ENCODE results near the gene ABCC12.
A peak's percentile ranks its signal among the peaks of the same experiment; 100 is the strongest.

ABCC12 gene

DNA sequence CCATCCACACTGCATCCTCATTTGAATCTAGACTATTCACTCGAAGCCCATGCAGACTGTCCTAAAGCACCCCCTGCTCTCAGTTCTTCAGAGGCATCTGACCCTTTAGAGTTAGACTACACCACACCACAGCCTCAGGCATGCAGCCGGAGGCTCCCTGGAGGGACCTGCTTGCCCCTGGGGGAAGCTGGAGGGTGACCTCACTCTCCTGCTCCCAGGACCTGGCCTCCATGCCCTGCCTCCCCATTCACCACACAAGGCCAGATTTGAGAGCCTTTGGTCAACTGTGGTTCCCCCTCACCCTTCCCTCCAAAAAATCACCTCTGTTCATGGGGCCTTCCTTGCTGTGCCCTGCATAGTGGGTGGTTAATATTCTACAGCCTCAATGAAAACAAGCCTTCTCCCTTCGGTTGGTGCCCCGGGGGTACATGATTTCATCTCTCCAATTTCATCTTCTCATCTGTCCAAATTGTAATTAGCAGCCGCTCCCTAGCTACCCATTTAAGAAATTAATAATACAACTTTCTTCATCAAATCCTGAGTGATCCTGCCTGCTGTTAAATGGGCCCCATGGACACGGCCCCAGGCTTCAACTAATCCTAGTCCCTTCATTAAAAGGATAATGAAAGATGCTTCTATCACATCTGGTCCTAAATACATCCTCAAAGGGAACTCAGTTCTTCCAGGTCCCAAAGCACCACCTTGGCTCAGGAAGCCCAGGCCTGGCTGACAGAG lies 24.4 kb downstream of the ABCC12 start:
- no peak for DNase-seq

DNA sequence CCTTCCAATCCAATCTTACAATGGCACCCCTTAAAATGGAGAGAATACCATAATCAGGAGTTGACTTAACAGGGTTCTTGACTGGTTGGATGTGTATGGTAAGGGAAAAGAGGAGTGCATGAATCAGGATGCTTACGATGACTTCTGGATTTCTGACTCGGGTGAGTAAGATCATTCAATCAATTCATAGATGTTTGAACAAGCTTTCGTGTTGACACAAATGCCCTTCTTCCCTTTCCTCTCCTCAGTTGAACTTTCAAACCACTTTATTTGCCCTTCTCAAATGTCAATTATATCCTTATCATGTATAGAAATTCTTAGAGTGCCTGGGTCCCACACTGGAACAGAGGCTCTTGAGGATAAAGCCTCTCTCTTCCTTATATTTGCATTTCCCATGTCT lies 25.9 kb downstream of the ABCC12 start:
- no peak for DNase-seq

DNA sequence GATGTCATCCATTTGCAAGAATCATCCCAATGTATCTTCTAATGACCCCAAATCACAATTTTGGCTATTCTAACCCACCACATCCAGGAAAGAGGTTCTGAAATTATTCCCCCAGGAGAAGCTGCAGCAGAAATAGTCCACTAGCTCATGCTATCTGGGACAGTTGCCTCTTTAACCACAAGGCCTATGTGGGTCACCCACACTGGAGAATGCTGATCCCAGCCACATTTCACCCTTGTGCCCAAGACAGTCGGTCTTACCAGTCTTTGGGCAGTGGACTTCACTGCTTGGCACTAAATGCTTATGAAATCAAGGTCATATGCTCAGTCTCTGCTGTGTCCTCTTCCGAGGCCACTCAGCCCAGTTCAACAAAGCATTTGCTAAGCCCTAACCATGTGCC lies 27.0 kb downstream of the ABCC12 start:
- no peak for DNase-seq

DNA sequence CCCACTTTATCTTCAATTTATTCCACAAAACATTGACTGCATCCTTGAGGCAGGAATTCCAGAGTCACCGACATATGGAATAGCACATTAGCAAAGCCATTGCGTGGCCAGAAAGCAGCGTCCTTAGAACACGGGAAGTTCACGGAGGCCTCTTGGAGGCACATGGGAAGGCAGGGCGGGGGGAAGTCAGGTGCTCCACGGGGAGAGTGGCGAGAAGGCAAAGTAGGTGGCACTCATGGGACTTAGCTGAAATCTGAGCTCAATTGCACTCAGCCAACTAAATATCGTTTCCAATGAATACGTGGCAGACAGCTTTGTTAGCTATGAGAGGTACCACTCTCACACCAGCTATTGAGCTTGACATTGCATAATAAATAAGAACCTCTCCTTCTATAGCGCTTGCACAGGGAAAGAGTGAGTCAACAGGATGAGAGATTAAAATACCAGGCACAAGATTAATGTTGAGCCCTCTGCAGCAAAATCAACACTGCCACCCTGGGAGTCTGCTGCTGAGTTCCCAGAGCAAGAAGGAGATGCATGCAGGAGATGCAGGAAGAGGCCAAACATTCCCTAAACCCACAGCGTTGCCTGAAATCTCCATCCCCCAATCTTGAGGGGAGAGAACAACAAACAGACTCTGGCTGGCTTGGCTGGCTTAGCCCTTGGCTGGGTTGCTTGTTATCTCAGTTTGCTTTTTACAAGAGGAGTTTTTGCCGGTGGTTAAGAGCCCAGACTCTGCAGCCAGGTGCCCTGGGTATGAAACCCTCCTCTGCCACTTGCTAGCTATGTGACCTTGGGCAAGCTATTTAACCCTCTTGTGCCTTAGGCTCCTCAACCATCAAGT lies 28.8 kb downstream of the ABCC12 start:
- DNase-seq = no peak

DNA sequence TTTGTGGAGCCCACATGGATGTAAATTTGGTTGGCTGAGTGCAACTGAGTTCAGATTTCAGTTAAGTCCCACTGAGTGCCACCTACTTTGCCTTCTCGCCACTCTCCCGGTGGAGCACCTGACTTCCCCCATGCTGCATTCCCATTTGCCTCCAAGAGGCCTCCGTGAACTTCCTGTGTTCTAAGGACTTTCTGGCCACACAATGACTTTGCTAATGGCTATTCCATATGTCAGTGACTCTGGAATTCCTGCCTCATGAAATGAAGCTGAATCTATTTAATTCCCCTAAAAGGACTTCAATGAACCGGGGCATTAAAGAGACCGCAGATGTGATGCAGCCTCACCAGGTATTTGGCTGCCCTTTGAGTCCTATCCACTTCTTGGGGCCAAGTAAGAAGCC lies 29.9 kb downstream of the ABCC12 start:
- DNase-seq = no peak

DNA sequence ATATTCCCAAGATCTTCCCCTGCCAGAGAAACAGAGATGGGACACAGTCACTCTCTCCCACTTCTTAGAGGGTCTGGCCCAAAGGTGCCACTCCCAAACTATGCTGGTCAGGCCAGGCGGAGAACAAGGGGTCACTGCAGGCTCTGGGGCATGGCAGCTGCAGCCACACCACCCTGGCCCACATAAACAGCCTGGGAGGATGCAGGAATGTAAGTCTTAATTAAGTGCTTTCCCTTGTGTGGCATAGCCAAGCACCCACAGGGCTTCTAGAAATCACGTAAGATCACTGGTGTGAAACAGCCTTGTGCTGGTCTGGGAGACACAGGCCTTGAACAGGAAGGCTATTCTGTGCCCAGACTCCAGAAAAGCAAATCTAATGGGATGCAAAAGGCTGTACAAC lies 31.5 kb downstream of the ABCC12 start:
- no peak for DNase-seq

DNA sequence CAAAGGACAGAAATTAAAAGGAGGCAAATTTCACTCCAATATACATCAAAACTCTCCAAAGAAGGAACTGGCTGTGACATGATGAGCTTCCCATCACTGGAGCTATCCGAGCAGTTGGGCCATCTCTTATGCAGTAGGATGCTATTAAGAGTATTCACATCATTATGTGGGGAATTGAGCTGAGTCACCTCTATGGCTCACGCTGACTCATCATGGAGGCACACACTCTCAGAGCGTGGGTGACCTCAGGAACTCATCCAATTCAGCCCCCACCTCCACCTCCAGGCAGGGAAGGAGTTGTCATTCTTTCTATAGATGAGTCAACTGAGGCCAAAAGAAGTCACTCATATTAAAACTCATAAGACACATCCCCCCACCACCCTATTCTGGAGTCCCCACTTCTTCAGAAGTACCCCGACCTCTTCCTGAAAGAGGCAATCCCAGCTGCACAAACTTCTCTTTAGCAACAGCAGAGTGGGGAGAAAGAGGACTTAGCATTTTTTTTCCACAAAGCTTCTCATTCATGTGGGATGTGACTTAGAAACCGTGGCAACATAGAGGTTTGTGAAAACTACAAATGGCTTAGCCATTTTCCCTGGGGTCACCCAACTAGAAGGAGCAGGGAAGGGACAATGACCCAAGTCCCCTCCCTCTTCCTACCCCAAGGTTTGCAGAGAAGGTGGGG lies 32.5 kb downstream of the ABCC12 start:
- DNase-seq = no peak

DNA sequence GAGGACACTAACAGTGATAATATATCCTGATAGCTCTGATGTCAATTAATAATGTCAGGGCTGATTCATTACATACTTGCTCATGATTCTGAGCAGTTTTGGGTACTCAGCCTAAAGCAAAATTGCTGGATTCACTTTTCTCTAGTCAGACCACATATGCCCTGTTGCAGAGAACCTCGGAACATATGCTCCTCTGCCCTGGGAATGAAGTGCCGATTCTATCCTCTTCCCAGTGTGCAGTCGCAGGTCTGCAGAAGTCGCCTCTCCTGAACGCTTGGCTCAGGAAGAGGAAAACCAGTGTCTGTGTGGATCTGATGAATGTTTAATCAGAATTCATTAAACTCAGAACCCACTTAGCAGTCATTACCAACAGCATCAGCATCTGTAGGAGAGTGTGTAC lies 34.5 kb downstream of the ABCC12 start:
- no peak for DNase-seq

DNA sequence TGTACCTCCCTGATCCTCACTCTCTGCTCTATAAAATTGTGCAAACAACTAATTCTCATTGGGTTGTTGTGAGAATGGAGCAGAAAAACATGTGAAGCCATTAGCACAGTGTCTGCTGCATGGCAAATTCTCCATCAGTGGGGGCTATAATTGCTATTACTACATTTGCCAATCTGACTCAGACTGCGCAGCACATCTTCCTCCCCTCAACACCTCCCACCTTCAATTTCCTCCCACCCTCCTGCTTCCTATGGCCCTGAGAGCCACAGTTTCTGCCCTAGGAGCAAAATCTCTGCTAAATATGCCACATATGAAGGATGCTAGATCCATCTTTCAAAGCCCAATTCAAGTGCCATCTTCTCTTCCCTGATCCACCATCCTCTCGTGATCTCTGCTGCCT lies 37.0 kb downstream of the ABCC12 start:
- DNase-seq = no peak

DNA sequence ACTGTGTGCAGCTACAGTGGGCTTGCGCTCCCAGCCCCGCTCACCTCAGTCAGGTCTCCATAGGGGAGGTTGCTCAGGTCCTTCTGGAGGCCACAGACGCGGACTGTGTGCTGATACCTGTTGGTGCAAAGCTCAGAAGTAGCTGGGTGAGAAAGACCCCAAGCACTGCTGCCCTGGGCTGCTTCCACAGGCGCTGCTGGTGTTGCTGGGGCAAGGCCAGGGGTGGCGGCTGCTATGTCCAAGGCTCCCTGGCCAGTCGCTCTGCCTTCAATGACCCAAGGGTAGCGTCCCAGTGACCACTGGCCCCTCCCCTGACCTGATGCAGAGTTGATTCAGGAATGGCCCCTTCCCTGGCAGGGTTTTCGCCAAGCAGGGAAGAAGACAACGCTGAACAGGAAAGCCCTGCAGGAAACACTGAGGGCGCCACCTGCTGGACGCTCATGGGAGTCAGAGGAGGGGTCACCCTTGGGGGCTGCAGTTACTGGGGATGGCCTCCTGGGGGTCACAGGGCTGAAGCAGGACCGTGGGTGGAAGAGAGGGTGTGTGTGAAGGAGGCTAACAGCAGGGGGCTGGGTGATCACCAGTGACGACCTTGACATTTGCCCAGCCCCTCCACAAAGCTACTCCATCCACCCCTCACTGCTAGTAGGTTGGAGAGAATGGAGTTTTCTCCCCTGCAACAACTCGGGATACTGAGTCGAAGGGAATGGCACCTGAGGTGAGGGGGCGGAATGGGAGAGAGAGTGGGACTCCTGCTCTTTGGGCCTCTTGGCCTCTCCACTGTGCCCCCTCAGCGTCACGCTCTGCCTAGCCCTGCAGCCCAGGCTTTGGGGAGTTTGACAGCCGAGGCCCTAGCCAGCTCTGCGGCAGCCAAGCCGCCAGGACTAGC lies 38.3 kb downstream of the ABCC12 start:
- DNase-seq = peak; percentile 52

DNA sequence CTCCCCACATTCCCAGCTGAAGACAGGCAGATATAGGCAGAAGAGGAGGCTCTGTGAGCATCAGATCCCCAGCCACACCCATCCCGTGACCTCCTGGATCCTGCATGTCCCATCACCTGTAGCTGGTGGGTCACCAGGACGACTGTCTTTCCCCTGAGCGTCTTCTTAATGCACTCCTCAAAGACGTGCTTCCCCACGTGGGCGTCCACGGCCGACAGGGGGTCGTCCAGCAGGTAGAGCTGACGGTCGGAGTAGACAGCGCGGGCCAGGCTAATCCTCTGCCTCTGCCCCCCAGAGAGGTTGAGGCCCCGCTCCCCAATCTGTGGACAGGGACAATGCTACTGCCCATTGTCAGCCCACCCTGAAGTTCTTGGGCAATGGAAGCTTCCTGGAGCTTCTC lies 40.5 kb downstream of the ABCC12 start:
- no peak for DNase-seq

DNA sequence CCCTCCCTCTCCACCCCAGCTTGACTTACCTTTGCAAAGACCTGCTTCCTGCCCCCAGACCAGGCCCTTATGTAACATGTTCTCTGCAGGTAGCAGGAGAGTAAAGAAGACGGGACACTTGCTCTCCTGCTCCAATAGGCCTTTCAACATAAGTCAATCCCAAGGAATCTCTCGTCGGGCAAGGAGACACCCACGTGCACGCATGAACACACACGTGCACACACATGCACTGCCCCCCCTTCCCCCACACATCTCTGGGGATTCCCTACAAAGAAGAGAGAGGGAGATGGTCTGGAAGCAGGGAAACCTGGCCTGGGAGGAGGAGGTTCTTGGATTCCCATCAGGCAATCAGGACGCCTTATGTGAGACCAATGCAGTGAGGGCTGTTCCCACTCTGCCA lies 41.4 kb downstream of the ABCC12 start:
- no peak for DNase-seq

DNA sequence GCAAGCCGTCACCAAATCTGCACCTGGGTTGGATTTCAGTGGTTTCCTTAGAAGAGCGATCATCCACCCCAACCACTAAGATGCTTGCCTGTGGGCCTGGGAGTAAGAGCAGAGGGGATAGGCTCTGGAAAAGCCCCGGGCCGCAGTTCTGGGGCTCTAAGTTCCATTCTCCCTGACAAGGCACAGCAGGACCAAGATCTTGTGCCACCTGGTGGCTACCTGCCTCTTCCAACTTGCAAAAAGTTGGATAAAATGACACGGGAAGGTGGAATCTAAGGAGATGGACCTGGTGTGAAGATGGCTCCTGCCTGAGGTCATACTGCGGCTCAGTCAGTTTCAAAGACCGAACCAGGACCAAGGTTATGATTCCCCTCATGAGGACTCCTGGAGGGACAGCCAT lies 42.3 kb downstream of the ABCC12 start:
- no peak for DNase-seq

DNA sequence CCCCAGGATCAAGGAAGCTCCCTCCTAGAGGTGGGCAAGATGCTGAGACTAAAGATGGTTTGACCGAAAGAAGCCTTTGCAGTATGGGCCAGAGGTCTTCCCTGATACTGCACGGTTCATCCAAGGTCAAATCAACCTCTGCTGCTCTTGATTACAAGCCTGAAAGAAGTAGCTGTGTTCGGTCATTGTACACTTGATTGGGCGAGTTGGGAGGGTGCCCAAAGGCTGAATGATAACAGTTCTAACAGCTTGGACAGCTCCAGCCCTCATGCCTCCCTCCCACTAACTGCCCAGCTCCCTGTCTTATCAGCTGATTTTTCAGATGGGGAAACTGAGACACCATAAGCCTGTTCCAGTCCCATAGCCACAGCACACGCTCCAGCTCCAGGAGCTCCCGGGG lies 42.8 kb downstream of the ABCC12 start:
- no peak for DNase-seq

DNA sequence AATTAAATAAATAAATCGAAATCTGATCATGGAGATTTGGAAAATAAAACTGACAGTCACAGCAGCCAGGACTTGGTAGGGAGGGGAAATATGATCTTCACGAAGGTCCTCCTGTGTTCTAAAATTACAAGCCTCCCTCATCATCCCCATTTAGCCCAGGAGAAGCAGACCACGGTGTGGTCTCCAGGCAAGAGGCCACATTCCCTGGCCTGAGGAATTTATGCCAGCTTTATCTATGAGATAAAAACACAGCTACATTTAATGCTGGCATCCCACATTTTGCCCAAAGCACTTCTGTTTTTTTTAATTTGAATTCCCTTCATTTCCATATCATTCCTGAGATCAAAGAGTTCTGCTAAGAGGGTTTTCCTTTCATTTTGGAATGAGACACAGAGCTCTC lies 43.2 kb downstream of the ABCC12 start:
- DNase-seq = no peak

DNA sequence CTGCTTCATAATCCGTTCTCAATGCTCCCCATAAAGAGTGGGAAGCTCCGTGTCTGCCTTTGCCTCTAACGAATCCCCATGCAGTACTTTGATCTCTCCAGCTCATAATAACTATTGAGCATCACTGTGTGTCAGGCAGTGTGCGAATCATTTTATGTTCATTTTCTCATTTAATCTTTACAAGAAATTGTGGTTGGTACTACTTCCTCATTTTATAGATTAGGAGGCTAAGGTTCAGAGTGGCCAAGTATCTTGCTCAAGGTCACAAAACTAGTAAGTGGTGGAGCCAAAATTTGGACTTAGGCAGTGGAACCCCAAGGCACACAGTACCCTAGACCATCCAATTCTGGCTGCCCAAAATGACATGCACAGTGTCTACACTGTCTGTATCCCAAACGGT lies 44.8 kb downstream of the ABCC12 start:
- DNase-seq = no peak

DNA sequence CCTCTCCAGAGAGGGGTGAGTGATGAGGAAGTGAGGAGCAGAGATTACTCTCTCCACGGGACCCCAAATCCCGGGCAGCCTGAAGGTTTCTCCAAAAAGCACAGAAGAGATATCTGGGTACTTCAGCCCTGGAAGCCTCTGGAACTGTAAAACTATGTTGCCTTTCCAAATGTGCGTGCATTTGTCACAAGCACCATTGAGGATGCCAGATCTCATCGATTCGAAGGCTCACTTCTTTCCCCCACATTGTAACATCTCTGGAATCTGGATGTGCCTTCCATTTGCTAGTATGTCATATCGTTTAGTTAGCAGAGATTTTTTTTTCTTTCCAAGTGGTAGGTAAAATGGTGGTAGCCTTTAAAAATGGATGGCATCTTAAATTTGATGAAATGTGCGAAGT lies 45.8 kb downstream of the ABCC12 start:
- DNase-seq = no peak

DNA sequence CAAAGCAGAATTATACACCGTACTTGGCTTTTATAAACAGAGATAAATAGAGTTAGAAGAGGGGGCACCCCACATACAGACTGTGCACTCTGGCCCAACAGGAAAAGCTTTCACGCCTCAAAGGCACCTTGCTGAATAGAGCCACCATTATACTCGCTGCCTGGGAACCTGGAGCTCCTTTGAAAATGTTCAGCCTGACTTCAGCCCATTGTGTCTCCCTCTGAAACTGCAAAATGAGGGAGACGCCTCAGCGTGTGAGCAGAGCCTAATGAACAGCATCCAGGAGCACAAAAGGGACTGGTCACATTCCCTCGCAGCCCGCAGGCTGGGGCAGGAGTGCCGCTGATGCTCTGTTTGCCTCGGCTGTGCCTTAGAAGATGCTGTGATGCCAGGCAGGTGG lies 46.3 kb downstream of the ABCC12 start:
- DNase-seq = no peak

DNA sequence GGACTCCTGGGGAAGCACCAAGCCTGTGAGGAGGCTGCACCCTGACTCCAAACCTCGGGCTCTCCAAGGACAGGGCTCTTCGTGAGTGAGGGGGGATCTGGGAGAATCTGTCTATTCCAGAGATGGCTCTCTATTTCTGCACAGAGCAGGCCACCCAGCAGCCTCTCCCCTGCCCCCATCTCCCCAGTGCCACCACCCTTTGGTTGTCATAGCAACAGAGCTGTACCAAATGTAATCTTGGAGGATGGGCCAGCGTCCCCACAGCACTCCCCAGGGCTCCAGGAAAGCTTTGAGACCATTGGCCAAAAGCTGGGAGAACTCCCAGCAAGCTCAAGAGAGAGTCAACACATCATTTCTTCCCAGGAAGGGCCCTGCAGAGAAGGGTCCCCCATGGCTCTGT lies 49.3 kb downstream of the ABCC12 start:
- DNase-seq = no peak
